Stomach smooth muscle (tissue), 2 donors: ENCODE measurements around the gene ADAMTS14.
"Not testable (repeated sequence)": the region's sequence is repeated elsewhere in the genome, so short reads cannot be mapped to it uniquely, and the experiment has no call there.

Source experiments
- H3K27ac ChIP-seq: one replicate; pipeline ENCODE4 v1.7.0; 2013; ENCODE audit warnings: mild to moderate bottlenecking, low read length, inconsistent platforms
- H3K27me3 ChIP-seq, 2 donors: one replicate each; pipeline ENCODE4 v1.7.0; 2013; ENCODE audit warnings: low read length in 2 of 2; ENCODE audit not compliant: insufficient read depth in 2 of 2, control insufficient read depth in 1 of 2
- H3K36me3 ChIP-seq, 2 donors: one replicate each; pipeline ENCODE4 v1.7.0; 2013; ENCODE audit warnings: low read length in 2 of 2; ENCODE audit not compliant: control insufficient read depth in 2 of 2, insufficient read depth in 2 of 2
- H3K4me1 ChIP-seq: one replicate; pipeline ENCODE4 v1.7.0; 2013; ENCODE audit warnings: low read length; ENCODE audit not compliant: control insufficient read depth, insufficient read depth
- H3K4me3 ChIP-seq, 2 donors: one replicate each; pipeline ENCODE4 v1.7.0; 2013; ENCODE audit warnings: low read length in 2 of 2
- H3K9ac ChIP-seq, 2 donors: one replicate each; pipeline ENCODE4 v1.7.0; 2013; ENCODE audit warnings: low read length in 2 of 2, mild to moderate bottlenecking in 1 of 2
- H3K9me3 ChIP-seq, 2 donors: one replicate each; pipeline ENCODE4 v1.7.0; 2013; ENCODE audit warnings: low read length in 2 of 2; ENCODE audit not compliant: control insufficient read depth in 2 of 2
- donor health status: healthy.
- donor health status: Pancreatic carcinoma.

Gene ADAMTS14

GRCh38 chr10:70667818-70668217 is 4.5 kb upstream of the ADAMTS14 start:
- H3K4me1 ChIP-seq = peaks cover 13% of the 10 kb centered on the region
- not testable (repeated sequence) for H3K27me3 ChIP-seq, H3K9me3 ChIP-seq, H3K27ac ChIP-seq, H3K4me3 ChIP-seq, H3K36me3 ChIP-seq, H3K9ac ChIP-seq

GRCh38 chr10:70668454-70668970 is 3.8 kb upstream of the ADAMTS14 start:
- Histone ChIP-seq H3K27ac (no peak overlapping the region), H3K27me3 (peaks cover 0 to 3% of the 10 kb centered on the region in 2 donors), H3K4me3 (no peak overlapping the region), H3K9ac (no peak overlapping the region), H3K4me1 (peaks cover 16% of the 10 kb centered on the region), H3K9me3 (no peaks in the 10 kb centered on the region), H3K36me3 (no peaks in the 10 kb centered on the region)

GRCh38 chr10:70669015-70669414 is 3.3 kb upstream of the ADAMTS14 start:
- Histone ChIP-seq H3K9me3 (no peaks in the 10 kb centered on the region), H3K4me3 (no peak overlapping the region), H3K9ac (no peak overlapping the region), H3K4me1 (peaks cover 20% of the 10 kb centered on the region), H3K36me3 (no peaks in the 10 kb centered on the region), H3K27me3 (peaks cover 0 to 5% of the 10 kb centered on the region in 2 donors), H3K27ac (no peak overlapping the region)

GRCh38 chr10:70669732-70670317 is 2.5 kb upstream of the ADAMTS14 start:
- Histone ChIP-seq H3K9me3 (no peaks in the 10 kb centered on the region), H3K36me3 (no peaks in the 10 kb centered on the region), H3K27ac (no peak overlapping the region), H3K9ac (no peak overlapping the region), H3K4me1 (peaks cover 17% of the 10 kb centered on the region), H3K4me3 (no peak overlapping the region), H3K27me3 (peaks cover 0 to 5% of the 10 kb centered on the region in 2 donors)

- peak overlapping the region in 1 of 2 donors; percentile 63 for H3K4me3 ChIP-seq
- H3K4me1 ChIP-seq = peaks cover 17% of the 10 kb centered on the region
Measured at GRCh38 chr10:70671619-70672164, 614 bp upstream of the ADAMTS14 start.

GRCh38 chr10:70673043-70673928 is 980 bp downstream of the ADAMTS14 start:
- H3K27ac ChIP-seq = no peak overlapping the region
- H3K9ac ChIP-seq = no peak overlapping the region
- H3K4me3 ChIP-seq = peak overlapping the region in 1 of 2 donors; percentile 64
- peaks cover 0 to 5% of the 10 kb centered on the region in 2 donors for H3K27me3 ChIP-seq
- no peaks in the 10 kb centered on the region for H3K9me3 ChIP-seq
- peaks cover 17% of the 10 kb centered on the region for H3K4me1 ChIP-seq
- no peaks in the 10 kb centered on the region for H3K36me3 ChIP-seq

More at GRCh38 chr10:70671619-70672164, 614 bp upstream of the ADAMTS14 start:
- Histone ChIP-seq H3K36me3 (no peaks in the 10 kb centered on the region), H3K27ac (no peak overlapping the region), H3K9ac (peak overlapping the region in 1 of 2 donors; percentile 42), H3K9me3 (no peaks in the 10 kb centered on the region), H3K27me3 (peaks cover 0 to 5% of the 10 kb centered on the region in 2 donors)

GRCh38 chr10:70673929-70674559 is 1.7 kb downstream of the ADAMTS14 start:
- H3K9ac ChIP-seq = no peak overlapping the region
- no peak overlapping the region for H3K4me3 ChIP-seq
- H3K27me3 ChIP-seq = peaks cover 0 to 5% of the 10 kb centered on the region in 2 donors
- no peak overlapping the region for H3K27ac ChIP-seq
- no peaks in the 10 kb centered on the region for H3K9me3 ChIP-seq
- H3K4me1 ChIP-seq = peaks cover 17% of the 10 kb centered on the region
- no peaks in the 10 kb centered on the region for H3K36me3 ChIP-seq

GRCh38 chr10:70674560-70675495 is 2.5 kb downstream of the ADAMTS14 start:
- H3K4me3 ChIP-seq = no peak overlapping the region

GRCh38 chr10:70675496-70676161 is 3.3 kb downstream of the ADAMTS14 start:
- H3K4me3 ChIP-seq = no peak overlapping the region
- no peak overlapping the region for H3K27ac ChIP-seq
- no peaks in the 10 kb centered on the region for H3K36me3 ChIP-seq
- no peaks in the 10 kb centered on the region for H3K9me3 ChIP-seq
- H3K27me3 ChIP-seq = peaks cover 0 to 8% of the 10 kb centered on the region in 2 donors
- H3K4me1 ChIP-seq = peaks cover 20% of the 10 kb centered on the region
- H3K9ac ChIP-seq = no peak overlapping the region

More at GRCh38 chr10:70674560-70675495, 2.5 kb downstream of the ADAMTS14 start:
- Histone ChIP-seq H3K9me3 (no peaks in the 10 kb centered on the region), H3K9ac (no peak overlapping the region), H3K27ac (no peak overlapping the region), H3K36me3 (no peaks in the 10 kb centered on the region), H3K4me1 (peaks cover 20% of the 10 kb centered on the region), H3K27me3 (peaks cover 0 to 8% of the 10 kb centered on the region in 2 donors)
